Hepatic stellate cell (primary cell): ENCODE data around the gene MRGPRF.

Experiments
- DNase-seq: peaks from one replicate; pipeline ENCODE4 v3.0.0; 2011; ENCODE audit warnings: low spot score

MRGPRF gene

GRCh38 chr11:69022260-69022659, 9.2 kb upstream of the MRGPRF start:
- DNase-seq, result peak; percentile 61

- no peak for DNase-seq
Observed at GRCh38 chr11:69018924-69019323, 5.9 kb upstream of the MRGPRF start.

- DNase-seq, result no peak
Observed at GRCh38 chr11:69017951-69018350, 4.9 kb upstream of the MRGPRF start.

GRCh38 chr11:69014898-69015549, 2.0 kb upstream of the MRGPRF start:
- DNase-seq, result no peak

GRCh38 chr11:69014084-69014851, 1.2 kb upstream of the MRGPRF start:
- peak; percentile 46 for DNase-seq

- peak; percentile 62 for DNase-seq
Observed at GRCh38 chr11:69012092-69013008, 696 bp downstream of the MRGPRF start.

GRCh38 chr11:69011624-69012091, 1.4 kb downstream of the MRGPRF start:
- no peak for DNase-seq

GRCh38 chr11:69010964-69011623, 2.0 kb downstream of the MRGPRF start:
- DNase-seq, result peak; percentile 96

GRCh38 chr11:69010361-69010891, 2.6 kb downstream of the MRGPRF start:
- DNase-seq, result peak; percentile 52

GRCh38 chr11:69009441-69010211, 3.4 kb downstream of the MRGPRF start:
- DNase-seq, result no peak

GRCh38 chr11:69008737-69009440, 4.2 kb downstream of the MRGPRF start:
- DNase-seq, result peak; percentile 100

GRCh38 chr11:69007975-69008381, 5.1 kb downstream of the MRGPRF start:
- peak; percentile 69 for DNase-seq

GRCh38 chr11:69006816-69007215, 6.2 kb downstream of the MRGPRF start:
- no peak for DNase-seq

- DNase-seq, result no peak
Observed at GRCh38 chr11:69005631-69006368, 7.2 kb downstream of the MRGPRF start.

- DNase-seq, result no peak
Observed at GRCh38 chr11:69005183-69005630, 7.8 kb downstream of the MRGPRF start.

GRCh38 chr11:69004411-69005182, 8.4 kb downstream of the MRGPRF start:
- no peak for DNase-seq

GRCh38 chr11:69003866-69004367, 9.1 kb downstream of the MRGPRF start:
- no peak for DNase-seq

- DNase-seq, result no peak
Observed at GRCh38 chr11:69003301-69003865, 9.7 kb downstream of the MRGPRF start.
